SH-SY5Y (cell line): ENCODE data around the gene RASA2.

ENCODE experiments used
- GATA2 ChIP-seq: IDR thresholded peaks from 2 replicates; pipeline ENCODE4 v1.6.1; 2011; ENCODE audit warnings: mild to moderate bottlenecking, low read depth, low read length
- GATA3 ChIP-seq: IDR thresholded peaks from 2 replicates; pipeline ENCODE4 v1.6.1; 2011; ENCODE audit warnings: low read depth, mild to moderate bottlenecking, low read length, moderate library complexity

- TF ChIP-seq GATA3 (no peak), GATA2 (no peak)
These were observed 156.6 kb downstream of the RASA2 start for GRCh38 chr3:141643391-141643790.
